ENCODE results near the gene ZNF91.
"Not testable (repeated sequence)": the region's sequence is repeated elsewhere in the genome, so short reads cannot be mapped to it uniquely, and the experiment has no call there.

Gene ZNF91

DNA sequence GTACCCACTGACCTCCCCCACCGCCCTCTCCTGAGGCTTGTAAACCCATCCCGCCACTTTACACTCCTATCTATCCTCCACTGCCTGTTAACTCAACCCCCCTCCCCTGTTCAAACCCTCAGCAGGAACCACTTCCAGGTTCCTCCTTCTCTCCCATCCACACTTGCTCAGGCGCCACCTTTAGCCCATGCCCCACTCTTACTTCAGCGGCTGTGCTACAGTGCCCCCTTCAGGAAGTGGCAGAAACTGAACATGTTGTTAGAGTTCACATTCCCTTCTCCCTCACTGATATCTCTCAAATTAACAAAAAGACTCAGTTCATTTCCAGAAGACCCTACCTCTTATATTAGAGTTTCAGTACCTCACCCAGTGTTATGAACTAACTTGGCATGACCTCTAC is 49.4 kb downstream of the ZNF91 start:
- ChIA-PET POLR2A (no interaction called here), CTCF (no interaction called here)
- no peak overlapping the region for H3K4me3 ChIP-seq (ENCODE audit: low read depth, low read length)
- DNase-seq (ENCODE audit: low read depth, low spot score), result no peak
- TF ChIP-seq, protein P1, sequence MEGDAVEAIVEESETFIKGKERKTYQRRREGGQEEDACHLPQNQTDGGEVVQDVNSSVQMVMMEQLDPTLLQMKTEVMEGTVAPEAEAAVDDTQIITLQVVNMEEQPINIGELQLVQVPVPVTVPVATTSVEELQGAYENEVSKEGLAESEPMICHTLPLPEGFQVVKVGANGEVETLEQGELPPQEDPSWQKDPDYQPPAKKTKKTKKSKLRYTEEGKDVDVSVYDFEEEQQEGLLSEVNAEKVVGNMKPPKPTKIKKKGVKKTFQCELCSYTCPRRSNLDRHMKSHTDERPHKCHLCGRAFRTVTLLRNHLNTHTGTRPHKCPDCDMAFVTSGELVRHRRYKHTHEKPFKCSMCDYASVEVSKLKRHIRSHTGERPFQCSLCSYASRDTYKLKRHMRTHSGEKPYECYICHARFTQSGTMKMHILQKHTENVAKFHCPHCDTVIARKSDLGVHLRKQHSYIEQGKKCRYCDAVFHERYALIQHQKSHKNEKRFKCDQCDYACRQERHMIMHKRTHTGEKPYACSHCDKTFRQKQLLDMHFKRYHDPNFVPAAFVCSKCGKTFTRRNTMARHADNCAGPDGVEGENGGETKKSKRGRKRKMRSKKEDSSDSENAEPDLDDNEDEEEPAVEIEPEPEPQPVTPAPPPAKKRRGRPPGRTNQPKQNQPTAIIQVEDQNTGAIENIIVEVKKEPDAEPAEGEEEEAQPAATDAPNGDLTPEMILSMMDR (IDR thresholded peaks at IDR 0.05; ENCODE audit: insufficient read depth, low read length, missing control alignments), result no peak

DNA sequence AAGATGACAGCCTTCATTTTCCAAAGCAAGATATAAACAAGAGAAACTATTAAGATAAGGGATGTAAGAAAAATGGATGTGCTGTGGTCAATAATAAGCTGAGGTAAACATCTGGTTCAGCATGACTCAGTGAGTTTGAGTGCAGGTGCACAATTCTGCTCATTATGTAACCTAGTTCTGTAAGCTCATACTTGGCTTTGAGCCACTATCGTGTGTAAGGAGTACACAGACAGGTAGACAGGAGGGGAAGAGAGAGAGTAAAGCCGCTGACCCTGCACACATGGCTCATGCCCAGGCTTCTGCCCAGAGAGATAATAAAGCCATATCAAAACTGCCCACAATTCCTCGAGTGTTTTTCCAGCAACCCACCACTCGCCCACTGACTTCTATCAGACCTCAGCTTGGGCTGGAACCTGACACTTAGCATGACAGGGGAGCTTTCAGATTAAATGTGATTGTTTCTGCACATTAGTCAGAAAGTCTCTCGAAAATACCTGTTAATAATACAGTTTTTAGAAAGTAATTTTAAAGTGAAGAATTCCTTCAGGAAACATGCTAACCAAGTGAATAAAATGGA is 51.7 kb downstream of the ZNF91 start:
- TF ChIP-seq, protein P1 (IDR thresholded peaks at IDR 0.05; ENCODE audit: insufficient read depth, low read length, missing control alignments), result no peak
- no peak overlapping the region for H3K4me3 ChIP-seq (ENCODE audit: low read depth, low read length)
- ChIA-PET POLR2A (no interaction called here), CTCF (no interaction called here)
- no peak for DNase-seq (ENCODE audit: low read depth, low spot score)

DNA sequence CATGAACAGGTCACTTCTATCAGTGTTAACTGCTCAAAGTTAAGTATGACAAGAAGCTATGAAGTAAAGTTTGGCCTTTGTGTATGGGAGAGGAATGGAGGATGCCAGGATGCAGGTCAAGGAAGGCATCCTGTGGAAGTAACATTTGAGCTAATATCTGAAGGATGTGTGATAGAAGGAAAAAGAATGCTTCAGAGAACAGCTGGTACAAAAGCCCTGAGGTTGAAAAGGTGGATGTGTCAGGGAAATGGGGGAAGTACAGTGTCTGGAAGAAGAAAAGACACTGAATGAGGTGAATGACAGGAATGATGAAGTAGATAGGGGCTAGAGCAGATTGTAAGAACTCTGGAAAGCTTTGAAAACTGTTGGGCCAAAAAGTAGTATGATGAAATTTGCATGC is 67.1 kb downstream of the ZNF91 start:
- H3K4me3 ChIP-seq (ENCODE audit: low read depth, low read length), result no peak overlapping the region
- TF ChIP-seq, protein P1 (IDR thresholded peaks at IDR 0.05; ENCODE audit: insufficient read depth, low read length, missing control alignments), result no peak
- no peak for DNase-seq (ENCODE audit: low read depth, low spot score)
- POLR2A ChIA-PET, result no interaction called here
- CTCF ChIA-PET, result no interaction called here

DNA sequence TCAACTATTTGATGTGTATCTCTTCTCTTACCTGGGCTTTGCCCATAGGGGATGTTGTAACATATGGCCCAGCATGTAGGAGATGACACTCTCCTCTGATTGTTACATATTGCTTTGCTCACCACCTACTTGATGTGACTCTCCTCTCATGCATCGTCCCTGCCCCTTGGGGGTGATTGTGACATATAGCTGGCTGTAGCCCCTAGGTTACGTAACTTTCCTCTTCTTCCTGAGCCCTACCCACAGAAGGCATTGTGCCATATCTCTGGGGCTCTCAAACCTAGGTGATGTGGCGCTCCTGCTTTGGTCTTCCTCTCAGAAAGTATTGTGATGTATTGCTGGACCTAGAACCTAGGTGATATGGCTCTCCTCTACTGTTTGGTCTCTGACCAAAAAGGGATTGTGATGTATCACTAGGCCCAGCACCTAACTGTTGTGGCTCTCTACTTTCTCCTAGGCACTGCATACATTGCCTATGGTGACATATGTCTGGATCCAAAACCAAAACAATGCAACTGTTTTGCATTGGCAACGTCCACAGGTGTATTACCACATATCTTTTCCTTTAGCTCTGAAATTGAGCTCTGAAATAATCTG is 73.2 kb downstream of the ZNF91 start:
- H3K4me3 ChIP-seq (ENCODE audit: low read depth, low read length), result no peak overlapping the region
- TF ChIP-seq, protein P1 (IDR thresholded peaks at IDR 0.05; ENCODE audit: insufficient read depth, low read length, missing control alignments), result no peak
- ChIA-PET CTCF (no interaction called here), POLR2A (no interaction called here)
- DNase-seq (ENCODE audit: low read depth, low spot score), result no peak

DNA sequence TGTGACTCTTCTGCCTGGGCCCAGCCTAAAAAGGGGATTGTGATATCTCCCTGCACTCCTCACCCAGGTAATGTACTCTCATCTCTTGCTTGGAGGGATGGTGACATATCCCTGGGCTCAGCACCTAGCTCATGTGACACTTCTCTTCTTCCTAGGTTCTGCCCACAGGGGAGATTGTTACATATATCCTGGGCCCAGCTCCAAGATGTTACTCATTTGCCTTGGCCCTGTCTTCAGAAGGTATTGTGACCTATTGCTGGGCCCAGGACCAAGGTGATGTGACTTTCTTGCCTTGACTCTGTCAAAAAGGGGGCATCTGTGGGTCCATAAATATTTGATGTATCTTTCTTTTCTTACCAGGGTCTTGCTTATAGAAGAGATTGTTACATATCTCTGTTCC is 73.9 kb downstream of the ZNF91 start:
- POLR2A ChIA-PET; CTCF ChIA-PET; H3K4me3 ChIP-seq (ENCODE audit: low read depth, low read length); DNase-seq (ENCODE audit: low read depth, low spot score): not testable (repeated sequence)

DNA sequence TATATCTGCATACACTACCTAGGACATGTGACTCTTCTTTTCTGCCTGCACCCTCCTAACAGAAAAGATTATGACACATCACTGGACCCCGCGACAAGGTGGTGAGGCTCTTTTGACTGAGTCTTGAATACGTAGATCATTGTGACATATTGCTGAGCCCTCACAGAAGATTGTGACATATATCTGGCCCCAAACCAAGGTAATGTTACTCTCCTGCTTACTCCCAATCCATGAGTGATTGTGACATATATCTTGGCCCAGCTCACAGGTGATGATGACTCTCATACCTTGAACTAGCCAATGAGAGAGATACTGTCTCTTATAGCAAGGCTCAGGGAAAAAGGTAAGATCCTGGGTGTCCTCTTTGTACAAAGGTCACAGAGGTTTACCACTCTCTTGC is 75.7 kb downstream of the ZNF91 start:
- POLR2A ChIA-PET; DNase-seq (ENCODE audit: low read depth, low spot score); H3K4me3 ChIP-seq (ENCODE audit: low read depth, low read length); CTCF ChIA-PET: not testable (repeated sequence)

DNA sequence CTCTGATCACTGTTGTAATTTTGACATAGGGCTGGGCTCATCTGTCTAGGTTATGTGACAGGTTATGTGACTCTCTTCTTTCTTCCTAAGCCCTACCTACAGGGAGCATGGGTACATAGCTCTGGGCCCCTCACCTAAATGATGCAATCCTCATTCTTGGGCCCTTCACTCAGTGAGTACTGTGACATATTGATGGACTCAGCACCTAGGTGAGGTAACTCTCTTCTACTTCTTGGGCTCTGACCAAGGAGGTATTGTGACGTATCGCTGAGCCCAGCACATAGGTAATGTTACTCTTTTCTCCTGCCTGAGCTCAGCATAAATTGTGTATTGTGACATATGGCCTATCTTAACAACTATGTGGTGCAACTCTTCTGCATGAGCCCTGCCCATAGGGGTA is 76.3 kb downstream of the ZNF91 start:
- DNase-seq (ENCODE audit: low read depth, low spot score); POLR2A ChIA-PET; CTCF ChIA-PET; H3K4me3 ChIP-seq (ENCODE audit: low read depth, low read length): not testable (repeated sequence)

DNA sequence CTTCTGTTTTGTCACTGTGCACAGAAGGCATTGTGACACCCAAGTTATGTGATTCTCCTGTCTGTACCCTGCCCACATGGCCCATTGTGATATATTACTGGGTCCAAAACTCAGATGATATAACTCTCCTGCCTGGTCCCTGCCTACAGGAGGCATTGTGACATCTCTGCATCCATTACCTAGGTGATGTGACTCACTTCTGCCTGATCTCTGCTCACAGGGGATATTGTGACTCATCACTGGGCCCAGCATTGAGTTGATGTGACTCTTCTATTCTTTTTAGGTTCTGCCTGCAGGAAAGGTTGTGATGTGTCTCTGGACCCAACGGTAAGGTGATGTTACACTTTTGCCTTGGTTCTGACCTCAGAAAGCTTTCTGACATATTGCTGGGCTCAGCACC is 77.1 kb downstream of the ZNF91 start:
- POLR2A ChIA-PET, result no interaction called here
- CTCF ChIA-PET, result no interaction called here
- TF ChIP-seq, protein P1 (IDR thresholded peaks at IDR 0.05; ENCODE audit: insufficient read depth, low read length, missing control alignments), result no peak
- no peak for DNase-seq (ENCODE audit: low read depth, low spot score)
- H3K4me3 ChIP-seq (ENCODE audit: low read depth, low read length), result no peak overlapping the region

Measured in AG04449 (cell line).